GM06990 (cell line): ENCODE measurements around the gene ALX4.

Experiments used
- DNase-seq: peaks from one replicate; pipeline ENCODE4 v3.0.0-alpha.2; 2011; ENCODE audit not compliant: insufficient read length; ENCODE audit errors: extremely low read depth
- H3K27me3 ChIP-seq: replicated peaks from 2 replicates; pipeline ENCODE4 v1.6.0; 2011; ENCODE audit warnings: low read length; ENCODE audit not compliant: control insufficient read depth, insufficient read depth
- H3K36me3 ChIP-seq: 2 replicates; pipeline ENCODE4 v1.5.1; 2011; ENCODE audit warnings: low read length; ENCODE audit not compliant: control insufficient read depth, insufficient read depth
- H3K4me3 ChIP-seq: replicated peaks from 2 replicates; pipeline ENCODE4 v1.5.1; 2011; ENCODE audit warnings: low read depth, mild to moderate bottlenecking, control low read depth, low read length
- CTCF ChIP-seq: IDR thresholded peaks from 2 replicates; pipeline ENCODE4 v1.5.1; 2011; ENCODE audit warnings: low read length, control low read depth, mild to moderate bottlenecking, inconsistent platforms; ENCODE audit not compliant: insufficient read depth, poor library complexity, severe bottlenecking

Gene ALX4

DNA sequence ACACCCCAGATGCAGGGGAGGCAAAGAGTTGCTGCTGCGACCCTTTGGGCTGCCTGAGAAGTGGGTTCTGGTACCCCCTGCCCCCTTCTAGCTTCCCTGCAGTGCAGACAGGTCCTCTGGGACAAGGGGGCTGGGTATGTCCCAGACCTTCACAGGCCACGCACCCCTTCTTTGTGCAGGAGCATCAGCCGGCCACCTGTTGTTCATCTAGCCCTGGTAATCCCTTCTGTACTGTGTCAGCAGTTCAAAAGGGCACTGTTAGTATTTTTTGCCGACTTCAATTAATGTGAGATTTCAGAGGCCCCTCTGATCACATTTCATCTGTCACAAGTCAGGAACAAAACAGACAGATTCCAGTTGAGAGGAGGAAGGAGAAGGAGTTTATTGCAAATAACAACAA, 49.9 kb downstream of the ALX4 start:
- TF ChIP-seq CTCF, result no peak
- Histone ChIP-seq H3K36me3 (no peaks in the 10 kb centered on the region), H3K27me3 (no peaks in the 10 kb centered on the region; the same call in 1 of the 2 replicates), H3K4me3 (no peak overlapping the region)
- DNase-seq, result no peak

DNA sequence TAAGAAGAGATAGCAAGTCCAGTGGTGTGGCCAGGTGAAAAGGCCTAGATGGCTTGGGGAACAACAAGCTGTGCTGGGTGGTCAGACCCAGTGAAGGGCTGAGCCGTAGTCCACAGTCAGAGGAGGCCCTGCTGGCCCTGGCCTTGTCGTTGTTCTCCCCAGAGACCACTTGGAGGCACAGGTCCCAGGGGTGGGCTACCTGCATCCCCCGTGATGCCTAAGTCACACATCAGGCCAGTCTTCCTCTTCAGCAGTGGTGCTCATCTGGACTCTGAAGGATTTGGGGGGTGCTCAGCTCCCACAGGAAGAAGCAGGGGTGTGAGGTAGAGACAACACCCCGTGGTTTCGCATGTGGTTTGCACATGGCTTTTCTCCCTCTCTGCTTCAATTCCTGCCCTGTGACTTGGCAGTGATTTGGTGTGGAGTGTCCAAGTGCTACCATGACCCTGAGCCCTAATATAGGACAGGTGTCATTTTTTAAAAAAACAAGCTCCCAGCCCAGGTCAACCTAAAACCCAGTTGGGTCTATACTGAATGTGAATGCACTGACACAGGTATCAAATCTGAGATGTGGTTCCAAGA, 51.0 kb downstream of the ALX4 start:
- TF ChIP-seq CTCF, result no peak
- no peaks in the 10 kb centered on the region for H3K36me3 ChIP-seq
- no peaks in the 10 kb centered on the region; the same call in 1 of the 2 replicates for H3K27me3 ChIP-seq
- DNase-seq, result no peak
- no peak overlapping the region for H3K4me3 ChIP-seq

DNA sequence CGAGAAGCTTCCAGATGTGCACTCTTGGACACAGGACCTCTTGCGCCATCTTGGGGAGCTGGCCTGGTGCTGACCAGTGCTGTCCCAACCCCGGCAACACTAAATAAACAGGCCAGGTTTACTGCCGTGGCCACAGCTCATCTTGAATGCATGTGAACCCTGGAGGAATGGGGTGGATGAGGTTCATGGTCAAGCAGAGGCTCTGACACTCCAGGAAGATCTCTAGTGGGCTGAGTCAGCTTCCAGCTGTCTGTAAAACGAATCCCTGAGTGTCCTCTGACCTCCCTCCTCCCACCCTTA, 51.8 kb downstream of the ALX4 start:
- H3K4me3 ChIP-seq, result no peak overlapping the region
- TF ChIP-seq CTCF, result no peak
- DNase-seq, result no peak
- no peaks in the 10 kb centered on the region; the same call in 1 of the 2 replicates for H3K27me3 ChIP-seq
- H3K36me3 ChIP-seq, result no peaks in the 10 kb centered on the region

- DNase-seq, result no peak
- no peaks in the 10 kb centered on the region; the same call in 1 of the 2 replicates for H3K27me3 ChIP-seq
- no peak for TF ChIP-seq CTCF
- H3K4me3 ChIP-seq, result no peak overlapping the region
- no peaks in the 10 kb centered on the region for H3K36me3 ChIP-seq
These were observed 52.4 kb downstream of the ALX4 start for GRCh38 chr11:44257338-44258189.

- no peak for TF ChIP-seq CTCF
- no peak for DNase-seq
- Histone ChIP-seq H3K36me3 (no peaks in the 10 kb centered on the region), H3K4me3 (no peak overlapping the region), H3K27me3 (no peaks in the 10 kb centered on the region)
These were observed 53.2 kb downstream of the ALX4 start for GRCh38 chr11:44256673-44257291.
